HG02840 (cell line): ENCODE data around the gene CCDC70.

ENCODE experiments used
- ATAC-seq: cut with Tn5 transposase; IDR thresholded peaks from one replicate; pipeline ENCODE4 v1.9.1; 2021; ENCODE audit warnings: mild to moderate bottlenecking, moderate library complexity, moderate number of reproducible peaks; ENCODE audit not compliant: unreplicated experiment, low FRiP score

Gene CCDC70

GRCh38 chr13:51828730-51829567, 32.8 kb upstream of the CCDC70 start:
- ATAC-seq, result no peak

GRCh38 chr13:51829568-51829899, 32.2 kb upstream of the CCDC70 start:
- no peak for ATAC-seq

- no peak for ATAC-seq
These were observed 30.2 kb upstream of the CCDC70 start for GRCh38 chr13:51831519-51831918.

GRCh38 chr13:51832471-51833152, 29.2 kb upstream of the CCDC70 start:
- ATAC-seq, result no peak

GRCh38 chr13:51833980-51834379, 27.8 kb upstream of the CCDC70 start:
- no peak for ATAC-seq

- ATAC-seq, result no peak
These were observed 27.1 kb upstream of the CCDC70 start for GRCh38 chr13:51834581-51835171.

GRCh38 chr13:51837016-51837415, 24.8 kb upstream of the CCDC70 start:
- no peak for ATAC-seq

GRCh38 chr13:51838240-51838846, 23.4 kb upstream of the CCDC70 start:
- ATAC-seq, result no peak

GRCh38 chr13:51839711-51840540, 21.8 kb upstream of the CCDC70 start:
- ATAC-seq, result no peak

GRCh38 chr13:51840917-51841316, 20.9 kb upstream of the CCDC70 start:
- no peak for ATAC-seq

GRCh38 chr13:51841732-51842131, 20.0 kb upstream of the CCDC70 start:
- ATAC-seq, result no peak

- ATAC-seq, result no peak
These were observed 18.2 kb upstream of the CCDC70 start for GRCh38 chr13:51843529-51843928.

- no peak for ATAC-seq
These were observed 16.8 kb upstream of the CCDC70 start, which contains the start of gene TMEM272 for GRCh38 chr13:51844862-51845573. Gene TMEM272, minus strand, starts transcription at chr13:51845177. Its CDS starts 6,647 bp downstream, at chr13:51838530.

GRCh38 chr13:51845574-51846318, 16.0 kb upstream of the CCDC70 start:
- ATAC-seq, result no peak

- no peak for ATAC-seq
These were observed 15.0 kb upstream of the CCDC70 start for GRCh38 chr13:51846756-51847155.

GRCh38 chr13:51848674-51849073, 13.1 kb upstream of the CCDC70 start:
- no peak for ATAC-seq

GRCh38 chr13:51849145-51850101, 12.3 kb upstream of the CCDC70 start:
- no peak for ATAC-seq
